K562 (cell line): ENCODE measurements around the gene FIG4. TPM values are rescaled to one million over a fixed set of nuclear protein-coding genes. Genes with fewer than 3 reads are reported as not detected.

ENCODE experiments used
- ARID2 ChIP-seq: fragments of 450-650 bp; IDR thresholded peaks from 2 replicates; pipeline ENCODE4 v1.6.1; 2017; ENCODE audit warnings: antibody characterized with exemption, mild to moderate bottlenecking
- ATF7 ChIP-seq: fragments of 450-650 bp; IDR thresholded peaks from 2 replicates; pipeline ENCODE4 v1.7.1; 2014; ENCODE audit warnings: mild to moderate bottlenecking, moderate library complexity
- CBX3 ChIP-seq, 2 experiments: IDR thresholded peaks; 1 replicate in 1 of 2; 2 replicates in 1 of 2; pipeline ENCODE4 v1.6.1; 2012; ENCODE audit warnings: inconsistent platforms in 2 of 2, low read length in 2 of 2, borderline replicate concordance in 1 of 2, control low read depth in 1 of 2
- CC2D1A ChIP-seq: fragments of 450-650 bp; IDR thresholded peaks from 2 replicates; pipeline ENCODE4 v1.6.1; 2017; ENCODE audit warnings: mild to moderate bottlenecking
- CTBP1 ChIP-seq: fragments of 450-650 bp; IDR thresholded peaks from 2 replicates; pipeline ENCODE4 v1.6.1; 2016; ENCODE audit warnings: borderline replicate concordance
- HEY1 ChIP-seq: fragments of 250-450 bp; sonication (Bioruptor Pico); IDR thresholded peaks from 2 replicates; pipeline ENCODE4 v1.5.0; 2020; ENCODE audit warnings: mild to moderate bottlenecking, moderate library complexity, borderline replicate concordance
- LEF1 ChIP-seq: fragments of 450-650 bp; IDR thresholded peaks from 2 replicates; pipeline ENCODE4 v1.6.1; 2016; ENCODE audit warnings: mild to moderate bottlenecking
- NR4A1 ChIP-seq, 2 experiments: fragments of 250-450 bp in 1 of 2; fragments of 450-650 bp in 1 of 2; sonication (Bioruptor Pico) in 1 of 2; IDR thresholded peaks; 2 replicates each; pipeline versions ENCODE4 v1.4.0 to v1.6.1; 2016 to 2020; ENCODE audit warnings: mild to moderate bottlenecking in 2 of 2, missing compliant biosample characterization in 1 of 2, missing genetic modification characterization in 1 of 2, moderate library complexity in 1 of 2
- POLR2A ChIP-seq: fragments of 450-650 bp; conservative IDR thresholded peaks from 2 replicates; pipeline ENCODE4 v1.6.1; 2016
- RAD21 ChIP-seq, 2 experiments: fragments of 250-450 bp in 1 of 2; fragments of 450-650 bp in 1 of 2; sonication (Bioruptor Pico) in 1 of 2; formaldehyde crosslinking in 1 of 2; IDR thresholded peaks in 1 of 2; conservative IDR thresholded peaks in 1 of 2; 2 replicates each; pipeline versions ENCODE4 v1.4.0 to v1.8.0; 2020 to 2022; ENCODE audit warnings: mild to moderate bottlenecking in 2 of 2, moderate library complexity in 1 of 2
- SOX6 ChIP-seq: fragments of 450-650 bp; IDR thresholded peaks from 2 replicates; pipeline ENCODE4 v1.6.1; 2014; ENCODE audit warnings: mild to moderate bottlenecking
- STAG1 ChIP-seq: sonication (generic); formaldehyde crosslinking; IDR thresholded peaks from 2 replicates; pipeline ENCODE4 v1.5.0; 2020; ENCODE audit warnings: missing genetic modification reagents, borderline replicate concordance
- SUPT5H ChIP-seq: fragments of 450-650 bp; IDR thresholded peaks from 2 replicates; pipeline ENCODE4 v1.6.1; 2016
- TCF3 ChIP-seq: sonication (generic); formaldehyde crosslinking; IDR thresholded peaks from 2 replicates; pipeline ENCODE4 v1.4.0; 2020; ENCODE audit warnings: mild to moderate bottlenecking, missing genetic modification reagents
- TFAM ChIP-seq: fragments of 250-450 bp; sonication (Bioruptor Pico); conservative IDR thresholded peaks from 2 replicates; pipeline ENCODE4 v1.5.0; 2021; ENCODE audit warnings: mild to moderate bottlenecking, moderate library complexity
- U2AF2 ChIP-seq: fragments of 200-400 bp; formaldehyde crosslinking; optimal IDR thresholded peaks from 2 replicates; pipeline ENCODE3; 2017; ENCODE audit warnings: low read depth, mild to moderate bottlenecking, low read length
- ZNF384 ChIP-seq: IDR thresholded peaks from 2 replicates; pipeline ENCODE4 v1.6.1; 2012; ENCODE audit warnings: low read depth, low read length, improper control_type of control experiment
- ZNF41 ChIP-seq: fragments of 250-450 bp; sonication (Bioruptor Pico); conservative IDR thresholded peaks from 2 replicates; pipeline ENCODE4 v1.4.0; 2020; ENCODE audit warnings: mild to moderate bottlenecking
- polyA plus RNA-seq, 8 experiments: library from polyadenylated mRNA; depleted of rRNA in 4 of 8; stranded (reverse) in 5 of 8; unstranded in 3 of 8; fragments of >200 nt; fragmentation: Nextera tagmentation in 2 of 8; fragmentation: Illumina TruSeq in 1 of 8; extraction: Ambion mirVana in 2 of 8; extraction: Trizol in 1 of 8; gene quantifications; 2 replicates each; pipeline versions ENCODE4 v1.2.1 to v1.2.3, GENCODE V29; 2011 to 2014; ENCODE audit warnings: inconsistent platforms in 1 of 8, missing spikeins in 1 of 8
- total RNA-seq, 7 experiments: library from RNA; depleted of rRNA in 6 of 7; stranded (reverse); fragments of >200 nt in 6 of 7; fragmentation: Illumina TruSeq in 2 of 7; extraction: Trizol in 2 of 7; gene quantifications; 2 replicates each; pipeline versions ENCODE4 v1.2.1 to v1.2.3, GENCODE V29; 2011 to 2021; ENCODE audit warnings: low replicate concordance in 1 of 7
- TF ChIP-seq, protein P1 (sequence below): fragments of 250-450 bp; sonication (Bioruptor Pico); IDR thresholded peaks from 2 replicates; pipeline ENCODE4 v1.5.0; 2021
- TF ChIP-seq, protein P2 (sequence below), 3 experiments: IDR thresholded peaks in 2 of 3; conservative IDR thresholded peaks in 1 of 3; 2 replicates each; pipeline ENCODE4 v1.5.1; 2011 to 2012; ENCODE audit warnings: low read length in 3 of 3, mild to moderate bottlenecking in 3 of 3, control low read depth in 2 of 3, improper control_type of control experiment in 1 of 3, inconsistent platforms in 1 of 3, low read depth in 1 of 3, mixed read lengths in 1 of 3, moderate library complexity in 1 of 3; ENCODE audit not compliant: insufficient read depth in 2 of 3
- TF ChIP-seq, protein P3 (sequence below): sonication (generic); formaldehyde crosslinking; IDR thresholded peaks from 2 replicates; pipeline ENCODE4 v1.8.0; 2022; ENCODE audit warnings: missing genetic modification reagents, mild to moderate bottlenecking, moderate library complexity, borderline replicate concordance
- TF ChIP-seq, protein P4 (sequence below): sonication (generic); formaldehyde crosslinking; IDR thresholded peaks from 2 replicates; pipeline ENCODE4 v1.4.0; 2020; ENCODE audit warnings: mild to moderate bottlenecking, missing genetic modification reagents
- TF ChIP-seq, protein P5 (sequence below): fragments of 250-450 bp; sonication (Bioruptor Pico); IDR thresholded peaks from 2 replicates; pipeline ENCODE4 v1.8.0; 2022; ENCODE audit warnings: inconsistent platforms, mild to moderate bottlenecking, moderate library complexity, borderline replicate concordance

Gene FIG4
- total and polyA plus RNA-seq, 9 of the 15 experiments (the other 6 are each of a cell fraction or from before 2014, with no cell fraction given) = 1.5 to 6.8 (median 4.3) TPM

DNA sequence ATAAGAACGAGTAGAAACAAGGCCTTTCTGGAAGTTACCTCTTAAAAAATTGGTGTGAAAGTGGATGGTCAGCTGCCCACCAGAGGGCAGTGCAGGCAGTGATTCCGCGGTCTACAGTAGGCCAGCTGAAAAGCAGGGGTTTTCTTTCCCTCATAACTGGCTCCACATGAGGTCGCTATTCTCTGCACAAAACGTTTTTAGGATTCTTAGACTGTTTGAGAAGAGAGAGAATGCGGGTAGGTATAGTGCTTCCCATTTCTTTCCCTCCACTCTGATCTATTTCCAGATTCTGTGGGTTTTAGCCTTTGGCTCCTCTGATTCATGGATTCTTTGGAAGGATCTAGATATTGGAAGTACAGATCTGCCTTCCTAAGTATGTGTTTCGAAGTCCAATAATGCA lies 14.2 kb downstream of the FIG4 start (continued):
- TF ChIP-seq STAG1 (peak; percentile 86), TCF3 (CRISPR knock-in tag) (peak; percentile 19; the same call in 1 of the 2 replicates), SOX6 (0 out of 2 replicates have a peak, but pooled peaks have one; percentile 10), ATF7 (peak; percentile 25; the same call in 1 of the 2 replicates), POLR2A (no peak), CBX3 (IDR thresholded peaks at IDR 0.05; ENCODE audit: borderline replicate concordance in 1 of 2, low read length in 2 of 2) (no peak), ARID2 (peak; percentile 69; the same call in 1 of the 2 replicates), RAD21 (CRISPR knock-in tag; conservative IDR thresholded peaks at IDR 0.05 in 1 of 2, IDR thresholded peaks at IDR 0.05 in 1 of 2) (peak; percentile 100), U2AF2 (no peak), HEY1 (CRISPR knock-in tag) (no peak), TFAM (CRISPR knock-in tag) (no peak), CTBP1 (peak; percentile 13; the same call in 1 of the 2 replicates), LEF1 (no peak), ZNF384 (0 out of 2 replicates have a peak, but pooled peaks have one; percentile 14), ZNF41 (CRISPR knock-in tag) (0 out of 2 replicates have a peak, but pooled peaks have one; percentile 34), NR4A1 (CRISPR knock-in tag; IDR thresholded peaks at IDR 0.05) (no peak), NR4A1 (tag; IDR thresholded peaks at IDR 0.05) (no peak), SUPT5H (no peak), CC2D1A (peak; percentile 63; the same call in 1 of the 2 replicates)
- TF ChIP-seq, protein P1, sequence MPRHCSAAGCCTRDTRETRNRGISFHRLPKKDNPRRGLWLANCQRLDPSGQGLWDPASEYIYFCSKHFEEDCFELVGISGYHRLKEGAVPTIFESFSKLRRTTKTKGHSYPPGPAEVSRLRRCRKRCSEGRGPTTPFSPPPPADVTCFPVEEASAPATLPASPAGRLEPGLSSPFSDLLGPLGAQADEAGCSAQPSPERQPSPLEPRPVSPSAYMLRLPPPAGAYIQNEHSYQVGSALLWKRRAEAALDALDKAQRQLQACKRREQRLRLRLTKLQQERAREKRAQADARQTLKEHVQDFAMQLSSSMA = no peak
- TF ChIP-seq, protein P2, sequence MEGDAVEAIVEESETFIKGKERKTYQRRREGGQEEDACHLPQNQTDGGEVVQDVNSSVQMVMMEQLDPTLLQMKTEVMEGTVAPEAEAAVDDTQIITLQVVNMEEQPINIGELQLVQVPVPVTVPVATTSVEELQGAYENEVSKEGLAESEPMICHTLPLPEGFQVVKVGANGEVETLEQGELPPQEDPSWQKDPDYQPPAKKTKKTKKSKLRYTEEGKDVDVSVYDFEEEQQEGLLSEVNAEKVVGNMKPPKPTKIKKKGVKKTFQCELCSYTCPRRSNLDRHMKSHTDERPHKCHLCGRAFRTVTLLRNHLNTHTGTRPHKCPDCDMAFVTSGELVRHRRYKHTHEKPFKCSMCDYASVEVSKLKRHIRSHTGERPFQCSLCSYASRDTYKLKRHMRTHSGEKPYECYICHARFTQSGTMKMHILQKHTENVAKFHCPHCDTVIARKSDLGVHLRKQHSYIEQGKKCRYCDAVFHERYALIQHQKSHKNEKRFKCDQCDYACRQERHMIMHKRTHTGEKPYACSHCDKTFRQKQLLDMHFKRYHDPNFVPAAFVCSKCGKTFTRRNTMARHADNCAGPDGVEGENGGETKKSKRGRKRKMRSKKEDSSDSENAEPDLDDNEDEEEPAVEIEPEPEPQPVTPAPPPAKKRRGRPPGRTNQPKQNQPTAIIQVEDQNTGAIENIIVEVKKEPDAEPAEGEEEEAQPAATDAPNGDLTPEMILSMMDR (IDR thresholded peaks at IDR 0.05 in 2 of 3, conservative IDR thresholded peaks at IDR 0.05 in 1 of 3; ENCODE audit: insufficient read depth in 2 of 3, low read depth in 1 of 3, low read length in 3 of 3) = peak; percentile 99 to 100 (median 99)
- TF ChIP-seq, protein P3, sequence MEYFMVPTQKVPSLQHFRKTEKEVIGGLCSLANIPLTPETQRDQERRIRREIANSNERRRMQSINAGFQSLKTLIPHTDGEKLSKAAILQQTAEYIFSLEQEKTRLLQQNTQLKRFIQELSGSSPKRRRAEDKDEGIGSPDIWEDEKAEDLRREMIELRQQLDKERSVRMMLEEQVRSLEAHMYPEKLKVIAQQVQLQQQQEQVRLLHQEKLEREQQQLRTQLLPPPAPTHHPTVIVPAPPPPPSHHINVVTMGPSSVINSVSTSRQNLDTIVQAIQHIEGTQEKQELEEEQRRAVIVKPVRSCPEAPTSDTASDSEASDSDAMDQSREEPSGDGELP (CRISPR knock-in tag) = peak; percentile 85
- TF ChIP-seq, protein P4, sequence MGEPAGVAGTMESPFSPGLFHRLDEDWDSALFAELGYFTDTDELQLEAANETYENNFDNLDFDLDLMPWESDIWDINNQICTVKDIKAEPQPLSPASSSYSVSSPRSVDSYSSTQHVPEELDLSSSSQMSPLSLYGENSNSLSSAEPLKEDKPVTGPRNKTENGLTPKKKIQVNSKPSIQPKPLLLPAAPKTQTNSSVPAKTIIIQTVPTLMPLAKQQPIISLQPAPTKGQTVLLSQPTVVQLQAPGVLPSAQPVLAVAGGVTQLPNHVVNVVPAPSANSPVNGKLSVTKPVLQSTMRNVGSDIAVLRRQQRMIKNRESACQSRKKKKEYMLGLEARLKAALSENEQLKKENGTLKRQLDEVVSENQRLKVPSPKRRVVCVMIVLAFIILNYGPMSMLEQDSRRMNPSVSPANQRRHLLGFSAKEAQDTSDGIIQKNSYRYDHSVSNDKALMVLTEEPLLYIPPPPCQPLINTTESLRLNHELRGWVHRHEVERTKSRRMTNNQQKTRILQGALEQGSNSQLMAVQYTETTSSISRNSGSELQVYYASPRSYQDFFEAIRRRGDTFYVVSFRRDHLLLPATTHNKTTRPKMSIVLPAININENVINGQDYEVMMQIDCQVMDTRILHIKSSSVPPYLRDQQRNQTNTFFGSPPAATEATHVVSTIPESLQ (CRISPR knock-in tag) = no peak
- TF ChIP-seq, protein P5, sequence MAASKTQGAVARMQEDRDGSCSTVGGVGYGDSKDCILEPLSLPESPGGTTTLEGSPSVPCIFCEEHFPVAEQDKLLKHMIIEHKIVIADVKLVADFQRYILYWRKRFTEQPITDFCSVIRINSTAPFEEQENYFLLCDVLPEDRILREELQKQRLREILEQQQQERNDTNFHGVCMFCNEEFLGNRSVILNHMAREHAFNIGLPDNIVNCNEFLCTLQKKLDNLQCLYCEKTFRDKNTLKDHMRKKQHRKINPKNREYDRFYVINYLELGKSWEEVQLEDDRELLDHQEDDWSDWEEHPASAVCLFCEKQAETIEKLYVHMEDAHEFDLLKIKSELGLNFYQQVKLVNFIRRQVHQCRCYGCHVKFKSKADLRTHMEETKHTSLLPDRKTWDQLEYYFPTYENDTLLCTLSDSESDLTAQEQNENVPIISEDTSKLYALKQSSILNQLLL (CRISPR knock-in tag) = no peak
